GM21529 (cell line): ENCODE results near the gene CIITA.

Experiments used
- ATAC-seq: cut with Tn5 transposase; IDR thresholded peaks from one replicate; pipeline ENCODE4 v1.9.1; 2021; ENCODE audit not compliant: unreplicated experiment

The CIITA gene

GRCh38 chr16:10976634-10977033 lies 99.6 kb downstream of the CIITA start:
- no peak for ATAC-seq

- ATAC-seq = no peak
These were observed 101.1 kb downstream of the CIITA start for GRCh38 chr16:10978124-10978523.

DNA sequence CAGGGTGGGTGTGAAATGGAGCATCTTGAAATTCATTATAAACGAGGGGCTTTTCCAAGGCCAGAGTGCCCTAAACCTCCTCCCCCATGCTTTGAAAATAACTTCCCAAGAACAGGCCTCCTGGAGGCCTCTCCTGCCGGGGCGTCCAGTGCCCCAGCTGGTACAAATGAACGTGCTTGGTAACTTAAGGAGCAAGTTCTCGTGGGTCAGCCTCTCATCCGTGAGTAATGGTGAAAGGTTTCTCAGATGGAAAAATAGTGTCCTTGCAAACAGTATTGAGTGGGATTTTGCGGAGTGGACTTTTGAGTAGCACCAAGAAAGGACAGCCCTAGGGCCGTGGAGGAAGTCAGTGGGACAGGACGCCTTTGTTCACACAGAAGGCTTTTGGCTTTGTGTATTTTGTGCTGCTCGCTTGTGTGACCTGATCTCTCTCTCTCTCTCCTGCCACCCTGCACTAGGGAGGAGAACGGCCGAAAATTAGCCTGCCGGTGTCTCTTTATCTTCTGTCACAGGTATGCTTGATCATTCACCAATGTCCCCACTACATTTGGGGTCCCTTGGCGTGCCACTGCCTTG lies 102.0 kb downstream of the CIITA start:
- no peak for ATAC-seq

GRCh38 chr16:10979717-10980601 lies 103.0 kb downstream of the CIITA start:
- ATAC-seq = no peak

- ATAC-seq = no peak
These were observed 103.8 kb downstream of the CIITA start for GRCh38 chr16:10980813-10981212.

DNA sequence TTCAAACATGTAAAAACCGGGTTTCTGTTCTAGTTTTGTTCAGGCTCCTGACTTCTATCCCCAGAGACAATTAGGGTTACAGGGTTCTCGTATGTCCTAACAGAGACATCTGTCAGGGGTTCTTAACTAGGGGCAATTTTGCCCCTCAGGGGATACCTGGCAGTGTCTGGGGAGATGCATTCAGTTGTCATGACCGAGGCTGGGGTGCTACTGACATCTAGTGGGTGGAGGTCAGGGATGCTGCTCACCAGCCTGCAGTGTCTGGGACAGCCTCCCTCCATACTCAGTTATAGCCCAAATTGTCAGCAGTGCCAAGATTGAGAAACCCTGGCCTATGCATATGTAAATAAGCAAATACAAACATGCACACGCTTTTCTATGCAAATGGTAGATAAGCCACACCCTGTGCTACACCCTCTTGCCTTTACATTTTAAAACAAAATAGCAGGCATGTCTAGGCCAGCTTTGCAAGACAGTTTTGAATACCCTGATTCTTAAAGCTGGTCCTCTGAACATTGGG lies 104.8 kb downstream of the CIITA start:
- ATAC-seq = peak; percentile 71

GRCh38 chr16:10982465-10983150 lies 105.6 kb downstream of the CIITA start:
- ATAC-seq = peak; percentile 48

- peak; percentile 13 for ATAC-seq
These were observed 106.2 kb downstream of the CIITA start for GRCh38 chr16:10983159-10983558.

GRCh38 chr16:10984509-10984908 lies 107.5 kb downstream of the CIITA start:
- no peak for ATAC-seq
